CD4-positive, alpha-beta T cell treated with Interleukin-1 beta for 1 hour (primary cell): ENCODE results near the gene NUDT4.
"Not testable (repeated sequence)": the region's sequence is repeated elsewhere in the genome, so short reads cannot be mapped to it uniquely, and the experiment has no call there.

ENCODE experiments used
- DNase-seq, 2 donors: peaks; one replicate each; pipeline ENCODE4 v3.0.0-alpha.2; 2020 to 2022

The NUDT4 gene

DNA sequence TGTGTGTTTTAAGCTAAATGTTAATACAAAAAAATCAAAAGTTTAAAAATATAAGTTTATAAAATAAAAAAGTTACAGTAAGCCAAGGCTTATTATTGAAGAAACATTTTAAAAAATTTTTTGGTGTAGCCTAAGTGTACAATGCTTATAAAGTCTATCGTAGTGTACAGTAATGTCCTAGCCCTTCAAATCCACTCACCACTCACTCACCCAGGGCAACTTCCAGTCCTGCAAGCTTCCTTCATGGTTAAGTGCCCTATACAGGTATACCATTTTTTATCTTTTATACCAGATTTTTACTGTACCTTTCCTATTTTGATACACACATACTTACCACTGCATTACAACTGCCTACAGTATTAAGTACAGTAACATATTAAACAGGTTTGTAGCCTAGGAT is 52.1 kb downstream of the NUDT4 start:
- no peak for DNase-seq

DNA sequence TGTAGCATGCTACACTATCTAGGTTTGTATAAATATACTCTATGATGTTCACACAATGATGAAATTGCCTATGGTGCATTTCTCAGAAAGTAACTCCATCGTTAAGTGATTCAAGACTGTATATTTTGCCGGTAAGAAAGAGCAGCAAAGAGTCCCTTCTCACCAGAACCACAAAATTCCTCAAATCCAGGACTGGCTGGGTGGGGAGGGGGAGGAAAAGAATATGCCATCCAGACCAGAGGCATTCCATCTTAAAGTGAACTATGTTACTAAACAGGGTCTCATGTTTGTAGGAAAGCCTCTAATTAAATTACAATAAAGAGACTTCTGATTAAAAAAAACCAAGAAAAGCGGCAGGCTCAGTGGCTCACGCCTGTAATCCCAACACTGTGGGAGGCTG is 52.6 kb downstream of the NUDT4 start:
- DNase-seq: no peak

GRCh38 chr12:93432031-93432430 is 54.3 kb downstream of the NUDT4 start:
- DNase-seq: not testable (repeated sequence)

DNA sequence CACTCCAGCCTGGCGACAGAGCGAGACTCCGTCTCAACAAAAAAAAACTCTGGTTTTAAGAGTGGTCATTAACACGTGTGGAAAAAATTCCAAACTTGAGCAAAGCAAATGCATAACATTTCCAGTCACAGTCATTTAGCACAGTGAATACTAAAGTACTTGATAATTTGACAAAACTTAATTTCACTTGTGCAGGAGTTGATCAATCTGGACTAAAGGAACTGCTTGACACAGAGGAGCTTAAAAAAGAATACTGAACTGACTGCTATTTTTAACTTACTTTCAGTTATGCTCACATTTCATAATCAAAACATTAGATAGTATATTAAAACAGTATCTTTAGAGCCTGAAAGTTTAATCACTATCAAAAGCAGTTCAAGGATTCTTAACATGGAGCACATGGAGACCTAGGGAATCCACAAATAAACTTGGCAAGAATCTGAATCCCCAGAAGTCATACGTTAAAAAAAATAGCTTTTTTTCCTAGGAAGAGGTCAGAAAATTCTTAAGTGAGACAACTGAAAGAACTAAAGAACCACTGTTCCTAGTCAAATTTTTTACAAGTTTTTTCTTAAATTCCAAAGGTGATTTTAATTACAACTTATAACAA is 56.6 kb downstream of the NUDT4 start:
- DNase-seq: no peak

GRCh38 chr12:93438266-93439050 is 60.7 kb downstream of the NUDT4 start:
- DNase-seq: no peak

GRCh38 chr12:93440043-93440835 is 62.5 kb downstream of the NUDT4 start:
- no peak for DNase-seq

- DNase-seq: peak; percentile 16 to 52
These were observed 63.4 kb downstream of the NUDT4 start for GRCh38 chr12:93441081-93441616.

GRCh38 chr12:93441617-93442410 is 64.1 kb downstream of the NUDT4 start, which contains the start of gene UBE2N:
Gene UBE2N, minus strand, starts transcription at chr12:93441947. Its CDS starts 63 bp downstream, at chr12:93441884.
- DNase-seq: peak; percentile 96 to 97

DNA sequence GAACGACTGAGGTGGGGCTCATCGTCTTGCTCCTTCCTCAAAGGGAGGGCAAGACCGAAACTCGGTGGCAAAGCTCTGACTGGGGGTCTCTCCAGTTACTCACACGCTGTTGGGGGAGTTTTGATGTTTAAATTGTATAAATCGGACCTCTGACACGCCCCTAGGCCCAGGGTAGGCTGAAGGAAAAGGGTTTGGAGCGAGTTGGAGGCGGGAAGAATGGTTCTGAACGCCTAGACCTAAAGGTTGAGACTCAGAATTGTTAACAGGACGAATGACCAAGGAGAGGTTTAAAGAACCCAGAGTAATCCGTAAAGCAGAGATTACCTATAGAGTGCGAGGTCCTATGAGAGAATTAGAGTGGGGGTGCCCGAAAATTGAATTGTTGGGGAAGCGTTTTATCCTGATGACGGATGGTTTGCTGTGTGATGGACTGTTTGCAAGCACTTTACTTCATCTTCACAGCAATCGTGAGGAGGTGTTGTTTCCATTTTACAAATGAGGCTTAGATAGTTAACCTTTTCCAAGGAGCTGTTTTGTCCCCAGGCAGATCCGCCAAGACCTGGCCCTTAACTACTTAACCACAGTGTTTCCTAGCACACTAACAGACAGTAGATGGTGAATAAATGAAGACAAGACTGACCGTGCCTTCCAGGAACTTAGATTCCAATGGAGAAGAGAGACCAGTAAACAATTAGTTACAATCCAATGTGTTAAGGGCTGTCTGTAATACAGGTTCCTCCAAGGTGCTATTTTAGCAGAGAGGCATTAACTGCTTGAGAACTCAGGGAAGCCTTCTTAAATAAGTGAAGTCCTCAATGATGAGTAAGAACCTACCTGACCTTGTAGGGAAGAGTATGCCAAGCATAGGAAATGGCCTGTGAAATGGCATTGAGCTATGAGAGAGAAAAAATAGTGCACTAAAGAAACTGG is 65.0 kb downstream of the NUDT4 start:
- no peak for DNase-seq

DNA sequence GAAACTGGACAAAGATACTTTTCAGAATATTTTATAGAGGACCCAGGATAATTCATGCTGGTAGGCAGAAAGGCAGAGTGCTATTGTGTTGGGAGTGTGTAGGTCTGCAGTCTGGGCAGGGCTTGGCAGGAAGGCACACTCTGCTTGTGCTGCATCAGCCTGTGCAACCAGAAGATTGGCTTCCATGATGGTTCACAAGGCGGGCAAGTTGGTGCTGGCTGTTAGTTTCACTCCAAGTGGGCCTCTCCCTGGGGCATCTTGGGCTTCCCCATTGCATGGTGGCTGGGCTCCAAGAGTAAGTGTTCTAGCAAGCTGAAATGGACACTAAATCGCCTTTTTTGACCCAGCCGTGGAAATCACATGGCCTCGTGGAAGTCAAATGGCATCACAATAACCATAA is 65.9 kb downstream of the NUDT4 start:
- DNase-seq: no peak

DNA sequence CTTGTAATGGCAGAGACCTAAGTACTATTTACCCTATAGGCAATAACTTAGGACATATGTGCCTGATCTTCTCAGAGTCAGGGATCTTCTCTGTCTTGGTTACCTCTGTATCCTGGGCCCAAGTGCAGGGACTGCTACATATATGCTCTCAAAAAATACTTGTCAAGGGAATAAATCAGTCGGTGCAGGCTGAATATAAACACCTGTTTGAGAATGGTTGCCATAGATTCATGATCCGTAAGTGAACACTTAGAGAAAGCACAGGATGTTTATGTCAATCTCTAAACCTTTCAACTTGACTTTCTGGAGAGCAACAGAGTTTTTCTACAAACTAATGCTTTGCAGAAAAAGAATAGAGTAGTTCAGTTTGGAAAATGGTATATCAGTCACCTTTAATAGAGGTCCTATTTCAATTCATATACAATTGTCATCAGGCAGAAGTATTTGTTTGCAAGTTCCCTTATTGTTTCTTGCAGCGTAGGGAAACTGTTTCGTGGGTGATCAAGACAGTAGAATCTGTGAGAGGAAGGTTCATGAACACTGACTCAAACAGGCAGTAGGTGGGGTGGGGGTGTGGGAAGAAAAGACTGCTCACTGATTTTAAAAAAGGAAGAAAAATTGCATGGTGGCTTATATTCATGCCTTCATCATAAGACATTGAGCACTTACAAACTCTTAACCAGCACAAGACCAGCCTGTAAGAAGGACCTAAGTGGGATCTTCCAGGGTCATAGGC is 70.0 kb downstream of the NUDT4 start:
- no peak for DNase-seq

GRCh38 chr12:93448796-93449195 is 71.1 kb downstream of the NUDT4 start:
- DNase-seq: no peak

DNA sequence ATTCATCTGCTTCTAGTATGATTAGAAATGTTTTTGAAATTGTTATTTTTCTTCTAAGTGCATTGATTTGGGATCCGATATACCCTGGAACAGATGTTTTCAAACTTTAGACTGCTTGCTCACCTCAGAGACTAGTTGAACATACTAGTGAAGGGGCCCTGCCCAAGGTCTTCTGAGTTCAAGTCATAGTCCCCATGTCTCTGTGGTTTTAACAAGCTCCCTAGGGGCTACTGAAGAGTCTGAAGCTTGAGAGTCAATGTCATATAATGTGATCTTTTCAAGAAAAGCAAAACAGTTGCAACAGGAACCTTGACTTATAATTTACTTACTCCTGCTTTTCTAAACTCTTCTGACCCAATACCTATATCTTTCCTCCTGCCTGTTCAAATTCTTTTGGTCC is 71.6 kb downstream of the NUDT4 start:
- no peak for DNase-seq

- DNase-seq: no peak
These were observed 73.9 kb downstream of the NUDT4 start for GRCh38 chr12:93451423-93452158.

GRCh38 chr12:93453633-93454032 is 75.9 kb downstream of the NUDT4 start:
- DNase-seq: no peak

- DNase-seq: no peak
These were observed 78.4 kb downstream of the NUDT4 start for GRCh38 chr12:93456077-93456476.
